IPS-18c (cell line): Measurements from ENCODE around the gene AP3M1.
A peak's percentile ranks its signal among the peaks of the same experiment; 100 is the strongest.
"Not testable (repeated sequence)": the region's sequence is repeated elsewhere in the genome, so short reads cannot be mapped to it uniquely, and the experiment has no call there.

Experiments
- H3K4me3 ChIP-seq: 2 replicates; pipeline ENCODE4 v1.7.0; 2013; ENCODE audit warnings: low read depth, mild to moderate bottlenecking, low read length, moderate library complexity; ENCODE audit not compliant: insufficient read depth
- H3K9me3 ChIP-seq: one replicate; pipeline ENCODE4 v1.6.1; 2013; ENCODE audit warnings: mild to moderate bottlenecking, low read length, moderate library complexity; ENCODE audit not compliant: control insufficient read depth, insufficient read depth

Gene AP3M1

GRCh38 chr10:74167443-74167842 lies 16.8 kb upstream of the AP3M1 start:
- no peak overlapping the region for H3K4me3 ChIP-seq

GRCh38 chr10:74165530-74165901 lies 14.9 kb upstream of the AP3M1 start:
- H3K9me3 ChIP-seq: peaks cover 2% of the 10 kb centered on the region
- H3K4me3 ChIP-seq: no peak overlapping the region

More at GRCh38 chr10:74167443-74167842, 16.8 kb upstream of the AP3M1 start:
- peaks cover 2% of the 10 kb centered on the region for H3K9me3 ChIP-seq

- Histone ChIP-seq H3K9me3 (peaks cover 2% of the 10 kb centered on the region), H3K4me3 (no peak overlapping the region)
These were observed 14.3 kb upstream of the AP3M1 start for GRCh38 chr10:74164716-74165529.

GRCh38 chr10:74163319-74164068 lies 12.9 kb upstream of the AP3M1 start:
- Histone ChIP-seq H3K4me3 (no peak overlapping the region), H3K9me3 (peaks cover 2% of the 10 kb centered on the region)

- Histone ChIP-seq H3K4me3 (no peak overlapping the region), H3K9me3 (no peaks in the 10 kb centered on the region)
These were observed 9.4 kb upstream of the AP3M1 start for GRCh38 chr10:74160013-74160412.

GRCh38 chr10:74156919-74157289 lies 6.3 kb upstream of the AP3M1 start:
- Histone ChIP-seq H3K9me3 (no peaks in the 10 kb centered on the region), H3K4me3 (no peak overlapping the region)

GRCh38 chr10:74153676-74154075 lies 3.0 kb upstream of the AP3M1 start:
- Histone ChIP-seq H3K9me3 (no peaks in the 10 kb centered on the region), H3K4me3 (no peak overlapping the region)

- H3K9me3 ChIP-seq: no peaks in the 10 kb centered on the region
- H3K4me3 ChIP-seq: no peak overlapping the region; the same call in 1 of the 2 replicates
These were observed 2.5 kb upstream of the AP3M1 start for GRCh38 chr10:74153123-74153522.

GRCh38 chr10:74151879-74152722 lies 1.5 kb upstream of the AP3M1 start:
- H3K9me3 ChIP-seq: no peaks in the 10 kb centered on the region
- peak overlapping the region; percentile 93 for H3K4me3 ChIP-seq

GRCh38 chr10:74150990-74151878 lies 606 bp upstream of the AP3M1 start, which contains the start of gene ADK:
TSS of gene ADK (plus strand) at chr10:74151221. CDS start at chr10:74151279, 58 bp downstream.
- H3K9me3 ChIP-seq: no peaks in the 10 kb centered on the region

GRCh38 chr10:74146980-74147379 lies 3.6 kb downstream of the AP3M1 start:
- not testable (repeated sequence) for H3K9me3 ChIP-seq, H3K4me3 ChIP-seq

More at GRCh38 chr10:74150990-74151878, 606 bp upstream of the AP3M1 start, which contains the start of gene ADK:
- H3K4me3 ChIP-seq: peak within 1 kb of the TSS; percentile 93

- no peak overlapping the region for H3K4me3 ChIP-seq
- H3K9me3 ChIP-seq: no peaks in the 10 kb centered on the region
These were observed 5.5 kb downstream of the AP3M1 start for GRCh38 chr10:74145133-74145532.

GRCh38 chr10:74140553-74140952 lies 10.1 kb downstream of the AP3M1 start:
- Histone ChIP-seq H3K9me3 (no peaks in the 10 kb centered on the region), H3K4me3 (no peak overlapping the region)

- Histone ChIP-seq H3K4me3 (no peak overlapping the region), H3K9me3 (no peaks in the 10 kb centered on the region)
These were observed 10.6 kb downstream of the AP3M1 start for GRCh38 chr10:74139981-74140380.

- H3K4me3 ChIP-seq, H3K9me3 ChIP-seq: not testable (repeated sequence)
These were observed 12.0 kb downstream of the AP3M1 start for GRCh38 chr10:74138596-74138995.

GRCh38 chr10:74137992-74138391 lies 12.6 kb downstream of the AP3M1 start:
- Histone ChIP-seq H3K9me3 (no peaks in the 10 kb centered on the region), H3K4me3 (no peak overlapping the region)
